T-helper 1 cell treated with Interleukin-12 subunit alpha and Interleukin-12 subunit beta and Interleukin-4 antibody, amounts not matched to agents 30 ng/mL and 1 ng/mL, for 36 hours (primary cell): ENCODE results near the gene RMND5B. TPM values are rescaled to one million over a fixed set of nuclear protein-coding genes. Genes with fewer than 3 reads are reported as not detected.
"Not testable (repeated sequence)": the region's sequence is repeated elsewhere in the genome, so short reads cannot be mapped to it uniquely, and the experiment has no call there.

Experiments
- intact Hi-C: fragments of 100-400 bp; cut with micrococcal nuclease; formaldehyde crosslinking; loops from one replicate; pipeline ENCODE4 v1.15.1; 2024
- total RNA-seq: library from RNA; stranded (reverse); gene quantifications from 2 replicates; pipeline ENCODE4 v1.2.3, GENCODE V29; 2022

The RMND5B gene
- total RNA-seq, result 20.3 and 24.4 TPM in 2 replicates

- intact Hi-C loops, result loop anchor here (1.0 to 2.0 kb wide), 6 partner anchors 10 to 705 kb away; partner anchors contain the start of genes GRK6, HNRNPAB, N4BP3 and NHP2
Measured at GRCh38 chr5:178130576-178131445, at the start of gene RMND5B. Gene RMND5B, plus strand, starts transcription at chr5:178131014. Its CDS starts 7,106 bp downstream, at chr5:178138120.

GRCh38 chr5:178081571-178082243 lies 49.1 kb upstream of the RMND5B start:
- intact Hi-C loops, result no loop called here

- intact Hi-C loops, result no loop called here
Measured at GRCh38 chr5:178083922-178084321, 46.9 kb upstream of the RMND5B start.

- intact Hi-C loops, result no loop called here
Measured at GRCh38 chr5:178085316-178085715, 45.5 kb upstream of the RMND5B start.

GRCh38 chr5:178086266-178086665 lies 44.5 kb upstream of the RMND5B start:
- intact Hi-C loops, result no loop called here

- intact Hi-C loops, result not testable (repeated sequence)
Measured at GRCh38 chr5:178087199-178087598, 43.6 kb upstream of the RMND5B start.

- intact Hi-C loops, result no loop called here
Measured at GRCh38 chr5:178090856-178091255, 40.0 kb upstream of the RMND5B start.

- intact Hi-C loops, result no loop called here
Measured at GRCh38 chr5:178093134-178093533, 37.7 kb upstream of the RMND5B start.

GRCh38 chr5:178094345-178094744 lies 36.5 kb upstream of the RMND5B start:
- intact Hi-C loops, result no loop called here

GRCh38 chr5:178098685-178099084 lies 32.1 kb upstream of the RMND5B start:
- intact Hi-C loops, result no loop called here

- intact Hi-C loops, result no loop called here
Measured at GRCh38 chr5:178103612-178104011, 27.2 kb upstream of the RMND5B start.

- intact Hi-C loops, result no loop called here
Measured at GRCh38 chr5:178104492-178104891, 26.3 kb upstream of the RMND5B start.

GRCh38 chr5:178106086-178106485 lies 24.7 kb upstream of the RMND5B start:
- intact Hi-C loops, result no loop called here

- intact Hi-C loops, result no loop called here
Measured at GRCh38 chr5:178106556-178107239, 24.1 kb upstream of the RMND5B start.

GRCh38 chr5:178107756-178108310 lies 23.0 kb upstream of the RMND5B start:
- intact Hi-C loops, result no loop called here

GRCh38 chr5:178108446-178108845 lies 22.4 kb upstream of the RMND5B start:
- intact Hi-C loops, result no loop called here

GRCh38 chr5:178108966-178109365 lies 21.8 kb upstream of the RMND5B start:
- intact Hi-C loops, result no loop called here

GRCh38 chr5:178110511-178110910 lies 20.3 kb upstream of the RMND5B start:
- intact Hi-C loops, result loop anchor here (5.0 kb wide), 1 partner anchor 1748 kb away; the partner anchor contains the start of gene KIAA1191

- intact Hi-C loops, result loop anchor here (2.0 to 5.0 kb wide), 3 partner anchors 19 to 1750 kb away; partner anchors contain the start of genes KIAA1191 and RMND5B
Measured at GRCh38 chr5:178111925-178112324, 18.9 kb upstream of the RMND5B start.

- intact Hi-C loops, result loop anchor here (2.0 to 5.0 kb wide), 3 partner anchors 18 to 1750 kb away; partner anchors contain the start of genes KIAA1191 and RMND5B
Measured at GRCh38 chr5:178112545-178112944, 18.3 kb upstream of the RMND5B start.
